ENCODE results near the gene FAM83F.
A peak's percentile ranks its signal among the peaks of the same experiment; 100 is the strongest.
"Not testable (repeated sequence)": the region's sequence is repeated elsewhere in the genome, so short reads cannot be mapped to it uniquely, and the experiment has no call there.

The FAM83F gene

GRCh38 chr22:39994566-39995392 lies at the start of gene FAM83F:
TSS of gene FAM83F (plus strand) at chr22:39994954. CDS start at chr22:39995043, 89 bp downstream.
- peak; percentile 68 for DNase-seq (ENCODE audit: low spot score)

GRCh38 chr22:39946126-39946502 lies 48.6 kb upstream of the FAM83F start:
- DNase-seq (ENCODE audit: low spot score): no peak

- DNase-seq (ENCODE audit: low spot score): peak; percentile 20
These were observed 48.1 kb upstream of the FAM83F start for GRCh38 chr22:39946503-39947219.

- DNase-seq (ENCODE audit: low spot score): no peak
These were observed 47.2 kb upstream of the FAM83F start for GRCh38 chr22:39947220-39948216.

- no peak for DNase-seq (ENCODE audit: low spot score)
These were observed 44.6 kb upstream of the FAM83F start for GRCh38 chr22:39949964-39950737.

DNA sequence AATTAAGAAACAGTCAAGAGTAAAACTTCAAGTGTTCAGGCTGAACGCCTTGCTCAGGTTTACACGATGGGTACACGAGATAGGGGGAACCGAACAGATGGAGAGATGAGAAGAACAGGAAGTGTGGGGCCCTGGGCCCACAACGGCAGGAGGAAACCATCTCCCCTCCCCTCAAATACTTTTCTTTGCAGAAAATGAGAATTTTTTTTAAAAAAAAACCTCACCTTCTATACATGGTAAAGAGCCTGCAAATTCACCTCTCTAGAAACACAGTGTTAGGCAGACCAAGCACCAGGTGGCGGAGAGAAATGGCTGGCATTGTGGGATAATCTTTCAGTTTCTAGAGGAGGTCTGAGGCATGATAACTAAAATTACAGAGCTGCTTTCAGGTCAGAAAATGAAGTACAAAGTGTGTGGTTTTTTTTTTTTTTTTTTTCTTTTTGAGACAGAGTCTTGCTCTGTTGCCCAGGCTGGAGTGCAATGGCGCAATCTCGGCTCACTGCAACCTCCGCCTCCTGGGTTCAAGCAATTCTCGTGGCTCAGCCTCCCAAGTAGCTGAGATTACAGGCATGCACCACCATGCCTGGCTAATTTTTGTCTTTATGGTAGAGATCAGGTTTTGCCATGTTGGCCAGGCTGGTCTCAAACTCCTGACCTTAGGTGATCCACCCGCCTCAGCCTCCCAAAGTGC lies 43.0 kb upstream of the FAM83F start:
- not testable (repeated sequence) for DNase-seq (ENCODE audit: low spot score)

DNA sequence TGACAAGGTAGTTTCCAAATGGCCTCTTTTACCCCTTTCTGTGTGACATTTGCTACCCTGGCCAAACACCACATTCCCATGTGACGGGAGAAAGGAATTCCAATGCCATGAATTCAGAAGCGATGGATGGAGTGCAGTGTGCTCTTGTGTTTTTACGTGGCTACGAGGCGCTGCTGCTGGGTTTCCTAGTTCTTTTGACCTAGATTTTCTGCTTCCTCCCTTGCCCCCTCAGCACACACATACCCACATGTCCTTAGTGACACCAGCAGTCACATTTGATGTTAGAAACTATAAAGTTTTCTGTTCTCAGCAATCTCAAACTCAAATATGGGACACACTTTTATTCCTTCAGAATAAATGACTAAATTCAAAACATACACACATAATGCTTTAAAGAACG lies 42.4 kb upstream of the FAM83F start:
- no peak for DNase-seq (ENCODE audit: low spot score)

GRCh38 chr22:39953101-39953500 lies 41.7 kb upstream of the FAM83F start:
- no peak for DNase-seq (ENCODE audit: low spot score)

GRCh38 chr22:39954584-39955055 lies 40.1 kb upstream of the FAM83F start:
- no peak for DNase-seq (ENCODE audit: low spot score)

DNA sequence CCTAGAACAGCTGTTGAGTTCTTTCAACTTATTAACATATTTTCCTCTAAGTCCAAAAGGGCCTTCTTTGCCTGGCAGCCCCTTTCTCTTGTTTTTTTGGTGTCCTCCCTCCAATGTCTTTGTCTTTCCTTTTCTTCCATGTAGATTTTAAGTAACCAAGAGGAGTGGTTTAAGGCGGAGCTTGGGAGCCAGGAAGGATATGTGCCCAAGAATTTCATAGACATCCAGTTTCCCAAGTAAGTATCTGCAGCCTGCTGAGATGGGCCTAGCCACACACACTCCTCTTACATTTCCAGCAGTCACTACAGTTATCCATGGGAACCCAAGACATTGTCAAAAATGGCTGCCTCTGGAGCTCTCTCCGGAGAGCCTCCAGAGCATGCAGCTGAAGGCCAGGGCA lies 39.1 kb upstream of the FAM83F start:
- DNase-seq (ENCODE audit: low spot score): no peak

- no peak for DNase-seq (ENCODE audit: low spot score)
These were observed 37.7 kb upstream of the FAM83F start for GRCh38 chr22:39956932-39957664.

GRCh38 chr22:39958009-39958711 lies 36.6 kb upstream of the FAM83F start:
- DNase-seq (ENCODE audit: low spot score): no peak

GRCh38 chr22:39958949-39959639 lies 35.7 kb upstream of the FAM83F start:
- no peak for DNase-seq (ENCODE audit: low spot score)

DNA sequence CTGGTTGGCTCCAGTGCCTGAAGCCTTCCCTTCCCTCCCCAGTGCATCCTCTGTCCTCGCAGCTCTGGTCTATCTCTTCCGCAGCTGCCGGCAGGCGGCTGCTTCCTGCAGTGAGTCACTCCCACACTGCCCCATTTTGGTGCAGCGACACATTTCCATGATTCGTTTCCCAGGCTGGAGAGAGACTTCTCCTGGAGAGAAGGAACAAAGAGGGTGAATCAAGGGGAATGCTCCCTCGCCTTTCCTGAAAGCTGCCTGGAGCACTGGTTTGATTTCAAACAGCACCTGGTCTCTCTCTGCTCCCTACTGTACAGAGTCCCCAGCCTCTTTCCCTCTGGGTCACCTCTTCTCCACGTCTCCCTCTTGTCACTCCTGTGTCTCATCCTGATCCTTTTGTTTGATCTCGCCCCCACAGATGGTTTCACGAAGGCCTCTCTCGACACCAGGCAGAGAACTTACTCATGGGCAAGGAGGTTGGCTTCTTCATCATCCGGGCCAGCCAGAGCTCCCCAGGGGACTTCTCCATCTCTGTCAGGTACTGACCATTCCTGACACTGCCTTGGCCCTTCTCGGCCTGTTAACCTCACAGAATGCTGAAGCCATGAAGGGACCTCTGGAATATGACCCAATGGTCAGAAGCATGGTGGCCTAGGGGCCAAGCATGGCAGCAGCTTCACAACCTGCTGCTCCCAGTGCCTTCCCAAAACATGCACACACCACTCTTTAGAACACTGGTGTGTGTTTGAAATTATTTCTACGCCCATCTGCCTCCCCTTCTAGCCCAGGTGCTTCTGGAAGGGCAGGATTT lies 34.9 kb upstream of the FAM83F start, which contains the start of gene TMA7B:
TSS of gene TMA7B (plus strand) at position 758 of the 808 bp plus-strand sequence. CDS start 3,978 bp downstream, outside the sequence.
- peak; percentile 61 for DNase-seq (ENCODE audit: low spot score)

GRCh38 chr22:39960791-39961746 lies 33.7 kb upstream of the FAM83F start:
- peak; percentile 78 for DNase-seq (ENCODE audit: low spot score)

GRCh38 chr22:39962071-39962470 lies 32.7 kb upstream of the FAM83F start:
- no peak for DNase-seq (ENCODE audit: low spot score)
